ENCODE measurements around the gene CEBPB.
"Not testable (repeated sequence)": the region's sequence is repeated elsewhere in the genome, so short reads cannot be mapped to it uniquely, and the experiment has no call there.

Gene CEBPB

DNA sequence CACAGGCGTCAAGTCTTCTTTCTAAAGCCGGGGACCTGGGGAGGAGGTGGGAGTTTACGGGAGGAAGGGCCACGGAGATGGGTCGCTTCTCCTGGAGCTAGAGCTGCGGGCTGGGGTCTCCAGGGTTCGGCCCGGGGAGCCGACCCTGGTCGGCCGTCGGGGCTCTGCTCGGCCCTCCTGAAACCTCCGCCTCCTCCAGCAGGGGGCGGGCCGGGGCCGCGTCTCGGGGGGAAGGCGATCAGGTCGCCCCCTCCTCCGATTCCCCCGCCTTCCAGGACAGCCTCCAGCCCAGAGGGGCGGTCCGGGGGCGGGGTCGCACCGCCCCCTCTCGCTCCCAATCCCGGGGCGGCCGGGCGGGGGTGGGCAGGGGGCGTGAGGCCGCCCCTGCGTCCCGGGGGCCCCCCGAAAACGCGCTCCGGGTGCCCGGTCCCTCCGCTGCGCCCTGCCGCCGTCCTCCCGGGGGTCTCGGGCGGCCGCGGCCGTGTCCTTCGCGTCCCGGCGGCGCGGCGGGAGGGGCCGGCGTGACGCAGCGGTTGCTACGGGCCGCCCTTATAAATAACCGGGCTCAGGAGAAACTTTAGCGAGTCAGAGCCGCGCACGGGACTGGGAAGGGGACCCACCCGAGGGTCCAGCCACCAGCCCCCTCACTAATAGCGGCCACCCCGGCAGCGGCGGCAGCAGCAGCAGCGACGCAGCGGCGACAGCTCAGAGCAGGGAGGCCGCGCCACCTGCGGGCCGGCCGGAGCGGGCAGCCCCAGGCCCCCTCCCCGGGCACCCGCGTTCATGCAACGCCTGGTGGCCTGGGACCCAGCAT, at the start of gene CEBPB:
Gene CEBPB (plus strand): TSS at position 580 of the 814 bp plus-strand sequence. CDS start 204 bp downstream, at position 784.
- DNase-seq (ENCODE audit: low read depth, low spot score): peak; percentile 73

GRCh38 chr20:50141018-50141675, 49.5 kb upstream of the CEBPB start:
- DNase-seq (ENCODE audit: low read depth, low spot score): no peak

DNA sequence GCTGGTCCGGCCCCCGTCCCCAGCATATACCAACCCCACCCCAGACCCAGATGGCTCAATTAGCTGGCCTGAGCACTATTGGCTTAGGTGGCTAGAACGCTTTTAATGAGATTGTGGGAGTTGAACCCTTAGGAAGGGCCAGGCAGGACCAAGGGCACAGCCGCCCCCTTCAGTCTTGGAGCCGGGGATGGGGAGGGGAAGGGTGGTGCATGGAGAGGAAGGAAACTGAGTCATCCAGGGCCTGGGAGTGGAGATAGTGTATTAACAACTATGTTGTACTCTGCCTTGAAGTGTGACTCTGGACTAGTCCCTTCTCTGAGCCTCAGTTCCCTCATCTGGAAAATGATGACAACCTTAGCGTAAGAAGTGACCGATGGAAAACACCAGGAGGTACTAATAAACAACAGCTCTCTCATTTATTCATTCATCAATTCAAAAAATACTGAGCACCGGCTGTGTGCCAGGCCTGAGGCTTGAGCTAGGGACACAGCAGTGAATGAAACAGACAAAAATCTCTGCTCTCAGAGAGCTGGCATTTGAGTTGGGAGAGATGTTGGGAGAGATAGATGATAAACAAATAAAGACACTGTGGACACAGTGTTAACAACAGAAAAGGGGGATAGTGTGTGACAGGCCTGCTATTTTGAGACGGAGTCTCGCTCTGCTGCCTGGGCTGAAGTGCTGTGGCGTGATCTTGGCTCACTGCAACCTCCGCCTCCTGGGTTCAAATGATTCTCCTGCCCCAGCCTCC, 48.6 kb upstream of the CEBPB start:
- no peak for DNase-seq (ENCODE audit: low read depth, low spot score)

GRCh38 chr20:50142812-50143211, 47.8 kb upstream of the CEBPB start:
- no peak for DNase-seq (ENCODE audit: low read depth, low spot score)

DNA sequence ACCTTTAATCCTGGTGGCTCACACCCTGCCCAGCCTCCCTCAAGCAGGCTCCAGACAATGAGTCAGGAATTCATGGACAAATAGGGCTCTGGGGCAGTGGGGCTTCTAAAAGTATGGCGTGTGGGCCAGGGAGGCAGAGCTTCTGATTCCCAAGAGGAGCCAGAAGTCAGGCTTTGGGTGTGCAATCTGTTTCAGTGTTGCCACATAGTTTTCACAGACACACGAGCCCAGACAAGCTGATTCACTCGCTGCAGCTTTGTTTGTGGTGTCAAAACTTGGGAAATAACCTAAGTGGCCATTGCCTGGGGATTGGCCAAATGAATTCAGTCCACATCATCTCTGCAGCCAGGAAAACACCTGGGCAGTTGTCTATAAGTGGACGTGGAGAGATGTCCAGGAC, 46.3 kb upstream of the CEBPB start:
- DNase-seq (ENCODE audit: low read depth, low spot score): no peak

GRCh38 chr20:50145566-50145965, 45.1 kb upstream of the CEBPB start:
- no peak for DNase-seq (ENCODE audit: low read depth, low spot score)

DNA sequence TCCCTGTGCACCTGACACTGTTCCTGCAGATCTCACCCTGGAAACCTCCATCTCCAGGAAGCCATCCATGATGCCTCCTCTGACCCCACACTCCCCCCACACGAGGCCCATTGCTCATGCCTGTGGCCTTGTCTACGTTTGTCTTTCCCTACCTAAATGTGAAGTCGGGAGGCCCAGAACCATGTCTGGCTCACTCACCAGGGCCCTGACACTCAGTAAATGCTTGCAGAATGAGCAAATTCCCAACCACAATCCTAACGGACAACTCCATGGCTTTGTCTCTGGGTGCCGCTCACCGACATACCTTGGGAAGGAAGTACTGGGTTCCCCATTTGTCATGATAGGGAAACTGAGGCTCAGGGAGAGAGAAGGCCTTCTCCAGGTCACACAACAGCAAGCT, 44.4 kb upstream of the CEBPB start:
- DNase-seq (ENCODE audit: low read depth, low spot score): no peak

- DNase-seq (ENCODE audit: low read depth, low spot score): peak; percentile 47
Measured at GRCh38 chr20:50146732-50147662, 43.6 kb upstream of the CEBPB start.

DNA sequence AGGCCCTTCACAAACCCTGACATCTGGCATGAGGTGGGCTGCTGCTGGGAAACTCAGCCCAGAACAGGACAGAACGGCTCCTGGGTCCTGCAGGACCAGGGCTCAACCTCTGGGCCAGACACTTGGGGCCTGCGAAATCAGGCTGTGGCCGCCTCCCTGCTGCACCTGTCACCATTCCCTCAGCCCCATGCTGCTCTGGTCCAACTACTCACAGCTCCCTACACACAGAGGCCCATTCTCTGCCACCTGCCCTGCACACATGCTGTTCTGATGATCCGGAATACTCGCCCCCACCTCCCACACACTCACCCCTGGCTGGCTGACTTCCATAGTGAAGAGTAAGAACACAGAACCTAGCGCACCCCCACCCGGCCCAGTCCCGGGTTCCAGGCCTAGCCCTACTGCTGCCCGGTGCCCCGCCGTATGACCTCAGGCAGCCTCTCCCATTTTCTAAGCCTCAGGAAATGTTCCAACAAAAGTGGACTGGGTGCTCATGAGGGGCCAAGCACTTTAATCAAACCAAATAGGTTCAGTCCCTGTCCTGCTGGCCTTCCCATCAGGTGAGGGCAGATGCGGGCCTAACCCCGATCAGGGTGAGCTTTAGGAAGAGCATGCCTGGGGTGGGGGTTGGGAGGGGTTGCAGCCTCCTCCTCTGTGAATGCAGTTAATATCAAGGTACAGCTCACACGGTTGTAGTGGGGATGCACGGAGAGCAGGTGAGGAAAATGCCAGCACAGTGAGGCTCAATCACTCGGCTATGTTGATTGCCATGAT, 41.0 kb upstream of the CEBPB start:
- DNase-seq (ENCODE audit: low read depth, low spot score): no peak

GRCh38 chr20:50151034-50151743, 39.4 kb upstream of the CEBPB start:
- no peak for DNase-seq (ENCODE audit: low read depth, low spot score)

DNA sequence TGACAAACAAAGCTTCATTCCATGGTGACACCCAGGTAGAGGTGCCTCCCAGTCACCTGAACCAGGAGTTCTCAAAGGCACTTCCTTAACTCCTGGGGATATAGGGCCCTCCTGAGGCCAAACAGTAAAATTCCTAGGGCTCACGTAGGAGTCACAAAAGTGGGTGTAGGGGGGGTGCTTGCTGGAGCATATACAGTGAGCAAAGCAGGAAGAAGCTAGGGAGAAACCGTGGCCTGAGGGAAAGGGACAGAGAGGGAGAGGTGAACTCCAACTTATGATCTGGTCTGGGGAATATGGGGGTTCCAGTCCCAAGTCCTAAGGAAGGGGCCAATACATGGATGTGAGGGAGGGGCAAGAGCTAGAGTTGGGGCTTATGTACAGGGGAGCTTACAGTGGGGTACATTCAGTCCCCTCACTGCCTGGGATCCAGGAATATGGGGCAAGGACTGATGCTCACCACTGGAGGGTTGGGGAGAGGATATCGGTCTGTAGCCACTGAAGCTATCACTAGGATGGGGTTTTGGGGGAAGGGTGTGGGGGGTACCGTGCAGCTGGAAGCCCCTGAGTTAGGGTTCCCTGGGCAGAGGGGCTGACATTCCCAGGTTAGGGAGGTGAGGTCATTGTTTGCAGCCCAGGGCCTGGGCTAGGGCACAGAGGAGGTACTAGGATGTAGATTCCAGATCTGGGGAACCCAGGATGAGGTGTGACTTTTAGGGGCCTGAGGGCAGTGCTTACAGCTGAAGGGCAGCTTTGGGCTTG, 38.1 kb upstream of the CEBPB start:
- DNase-seq (ENCODE audit: low read depth, low spot score): no peak

DNA sequence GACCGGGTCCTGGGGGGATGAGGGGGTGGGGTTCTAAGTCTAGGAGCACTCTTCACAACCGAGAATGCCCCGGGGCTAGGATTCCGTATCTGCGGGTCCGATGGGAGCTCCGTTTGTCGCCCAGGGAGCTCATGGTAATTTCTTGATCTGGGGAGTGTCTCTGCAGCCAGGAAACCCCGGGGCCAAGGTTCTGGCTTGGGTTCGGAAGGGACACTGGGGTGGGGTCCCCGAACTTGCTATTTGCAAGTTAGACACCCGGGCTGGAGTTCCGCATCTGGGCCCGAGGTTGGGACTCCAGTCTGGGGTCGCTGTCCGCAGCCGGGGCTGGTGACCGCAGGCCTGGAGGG, 37.5 kb upstream of the CEBPB start:
- DNase-seq (ENCODE audit: low read depth, low spot score): no peak

GRCh38 chr20:50153500-50154377, 36.9 kb upstream of the CEBPB start, which contains the start of gene PEDS1:
TSS of gene PEDS1 (minus strand) at chr20:50153723. CDS start at chr20:50153637, 86 bp downstream.
- peak; percentile 45 for DNase-seq (ENCODE audit: low read depth, low spot score)

DNA sequence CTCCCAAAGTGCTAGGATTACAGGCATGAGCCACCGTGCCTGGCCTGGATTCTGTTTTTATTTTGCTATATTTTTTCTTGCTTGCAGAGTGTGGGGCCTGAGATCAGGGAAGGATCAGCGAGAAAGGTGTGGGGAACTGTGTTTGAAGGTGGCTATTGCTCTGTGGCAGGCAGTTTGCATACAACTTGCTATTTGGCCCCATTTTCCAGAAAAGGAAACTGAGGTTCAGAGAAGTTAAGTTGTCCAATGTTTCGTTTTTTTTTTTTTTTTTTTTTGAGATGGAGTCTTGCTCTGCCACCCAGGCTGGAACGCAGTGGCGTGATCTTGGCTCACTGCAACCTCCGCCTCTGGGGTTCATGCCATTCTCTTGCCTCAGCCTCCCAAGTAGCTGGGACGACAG, 29.1 kb upstream of the CEBPB start:
- DNase-seq (ENCODE audit: low read depth, low spot score): not testable (repeated sequence)

DNA sequence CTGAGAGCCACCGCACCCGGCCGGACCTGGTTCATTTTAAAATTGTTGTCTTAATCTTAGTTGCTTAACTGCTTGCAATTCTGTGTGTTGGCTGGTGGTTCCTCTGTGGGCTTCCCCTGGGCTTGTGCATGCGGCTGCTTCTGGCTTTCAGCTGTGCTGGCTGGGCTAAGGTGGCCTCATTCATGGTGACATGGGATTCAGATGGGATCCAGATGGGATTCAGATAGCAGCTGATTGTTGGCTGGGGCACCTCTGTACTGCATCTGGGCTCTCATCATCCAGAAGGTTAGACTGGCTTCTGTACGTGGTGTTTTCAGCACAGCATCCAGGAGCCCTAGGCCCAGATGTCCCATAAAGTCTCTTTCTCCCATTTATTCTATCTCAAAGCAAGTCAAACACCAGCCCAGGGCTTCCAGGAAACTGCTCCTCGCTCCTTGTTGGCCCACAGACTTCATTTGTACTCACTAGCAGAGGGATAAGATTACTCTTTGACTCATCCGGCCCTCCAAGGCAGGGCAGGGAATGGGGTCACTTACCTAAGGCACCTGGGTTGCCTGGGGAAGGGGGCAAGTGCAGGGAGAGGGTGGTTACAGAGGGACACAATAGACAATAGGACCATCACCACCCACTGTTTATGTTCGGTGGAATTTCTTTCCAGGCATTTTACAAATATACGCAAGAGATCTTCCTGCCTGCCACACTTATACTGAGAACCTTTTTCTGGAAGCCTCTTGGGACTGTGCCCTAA, 26.9 kb upstream of the CEBPB start:
- no peak for DNase-seq (ENCODE audit: low read depth, low spot score)

DNA sequence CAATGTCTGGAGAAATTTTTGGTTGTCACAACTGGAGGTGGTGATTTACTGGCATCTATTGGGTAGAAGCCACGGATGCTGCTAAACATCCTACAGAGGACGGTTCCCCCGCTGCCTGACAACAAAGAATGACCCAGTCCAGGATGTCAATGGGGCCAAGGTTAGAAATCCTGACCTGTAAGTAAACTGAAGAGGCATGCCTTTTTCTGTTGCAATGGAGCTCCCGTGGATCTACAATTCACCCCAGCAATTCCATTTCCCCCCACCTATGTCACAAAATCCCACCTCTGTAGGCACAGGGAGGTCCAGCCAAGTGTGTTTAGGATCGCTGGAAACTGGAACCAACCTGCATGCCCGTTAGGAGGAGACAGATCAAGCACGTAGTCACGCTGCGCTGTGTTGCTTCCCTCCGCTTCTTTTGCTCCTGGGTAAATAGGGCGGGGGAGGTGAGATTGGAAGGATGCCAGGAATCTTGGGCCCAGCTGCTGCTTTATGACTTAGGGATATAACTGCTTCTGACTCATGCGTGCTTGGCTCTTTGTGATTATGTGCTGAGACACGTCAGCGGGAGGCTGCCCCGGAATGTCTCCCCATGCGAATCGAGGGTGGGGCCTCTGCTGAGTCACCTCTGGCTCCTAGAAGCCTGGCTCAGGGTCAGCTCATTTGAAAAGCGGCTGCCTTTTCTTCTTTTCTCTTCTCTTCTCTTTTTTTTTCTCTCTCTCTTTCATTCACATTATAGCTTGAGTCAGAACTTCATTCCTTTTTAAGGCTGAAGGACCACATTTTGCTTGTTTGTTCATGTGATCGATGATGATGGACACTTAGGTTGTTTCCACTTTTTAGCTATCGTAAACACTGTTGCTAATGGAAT, 24.7 kb upstream of the CEBPB start:
- DNase-seq (ENCODE audit: low read depth, low spot score): peak; percentile 69

Data from activated naive CD8-positive, alpha-beta T cell treated with anti-CD3 and anti-CD28 coated beads, Interleukin-2, amount 50 U/mL, for 16 hours (primary cell).